ENCODE results near the gene SELENOF. TPM values are rescaled to one million over a fixed set of nuclear protein-coding genes. Genes with fewer than 3 reads are reported as not detected.

SELENOF gene
- total RNA-seq, 1 donor from 2014 or later: 148 TPM

DNA sequence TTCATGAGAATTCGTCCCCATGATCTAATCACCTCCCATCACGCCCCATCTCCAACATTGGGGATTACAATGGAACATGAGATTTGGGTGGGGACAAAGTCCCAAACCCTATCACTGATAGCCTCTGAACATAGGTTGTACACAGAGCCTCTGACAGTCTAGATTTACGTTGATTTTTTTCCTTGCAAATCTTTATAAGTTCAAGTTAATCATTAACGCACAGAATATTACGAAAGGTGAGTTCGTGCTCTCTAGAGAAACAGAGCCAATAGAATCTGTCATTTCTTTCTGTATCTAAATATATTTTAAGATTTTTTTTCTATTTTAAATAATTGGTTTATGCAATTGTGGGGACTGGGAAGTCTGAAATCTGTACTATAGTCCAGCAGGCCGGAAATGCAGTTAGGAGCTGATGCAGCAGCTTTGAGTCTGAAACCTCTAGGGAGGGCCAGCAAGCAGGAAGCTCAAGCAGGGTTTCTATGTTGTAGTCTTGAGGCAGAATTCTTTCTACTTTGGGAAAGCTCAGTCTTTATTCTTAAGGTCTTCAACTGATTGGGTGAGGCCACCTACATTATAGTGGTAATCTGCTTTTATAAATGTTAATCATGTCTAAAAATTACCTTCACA is 61.0 kb downstream of the SELENOF start:
- Mint-ChIP-seq H3K36me3 (peaks cover 4% of the 10 kb centered on the region), H3K9me3 (peaks cover 4% of the 10 kb centered on the region)
- DNase-seq (ENCODE audit: extremely low spot score, unreplicated experiment): no peak

DNA sequence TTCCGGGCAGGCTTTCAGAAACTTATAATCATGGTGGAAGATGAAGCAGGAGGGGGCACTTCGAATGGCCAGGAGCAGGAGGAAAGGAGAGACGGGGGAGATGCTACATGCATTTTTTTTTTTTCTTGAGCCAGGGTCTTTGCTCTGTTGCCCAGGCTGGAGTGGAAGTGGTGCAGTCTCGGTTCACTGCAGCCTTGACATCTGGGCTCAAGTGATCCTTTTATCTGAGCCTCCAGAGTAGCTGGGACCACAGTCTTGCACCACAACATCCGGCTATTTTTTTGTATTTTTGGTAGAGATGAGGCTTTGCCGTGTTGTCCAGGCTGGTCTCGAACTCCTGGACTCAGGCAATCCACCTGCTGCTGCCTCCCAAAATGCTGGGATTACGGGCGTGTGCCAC is 61.6 kb downstream of the SELENOF start:
- H3K4me1 Mint-ChIP-seq (ENCODE audit: unreplicated experiment): no peaks in the 10 kb centered on the region
- H3K27ac Mint-ChIP-seq: no peak overlapping the region

More for the DNA sequence above, 61.0 kb downstream of the SELENOF start:
- no peak overlapping the region for H3K27ac Mint-ChIP-seq
- TF ChIP-seq, protein P1, sequence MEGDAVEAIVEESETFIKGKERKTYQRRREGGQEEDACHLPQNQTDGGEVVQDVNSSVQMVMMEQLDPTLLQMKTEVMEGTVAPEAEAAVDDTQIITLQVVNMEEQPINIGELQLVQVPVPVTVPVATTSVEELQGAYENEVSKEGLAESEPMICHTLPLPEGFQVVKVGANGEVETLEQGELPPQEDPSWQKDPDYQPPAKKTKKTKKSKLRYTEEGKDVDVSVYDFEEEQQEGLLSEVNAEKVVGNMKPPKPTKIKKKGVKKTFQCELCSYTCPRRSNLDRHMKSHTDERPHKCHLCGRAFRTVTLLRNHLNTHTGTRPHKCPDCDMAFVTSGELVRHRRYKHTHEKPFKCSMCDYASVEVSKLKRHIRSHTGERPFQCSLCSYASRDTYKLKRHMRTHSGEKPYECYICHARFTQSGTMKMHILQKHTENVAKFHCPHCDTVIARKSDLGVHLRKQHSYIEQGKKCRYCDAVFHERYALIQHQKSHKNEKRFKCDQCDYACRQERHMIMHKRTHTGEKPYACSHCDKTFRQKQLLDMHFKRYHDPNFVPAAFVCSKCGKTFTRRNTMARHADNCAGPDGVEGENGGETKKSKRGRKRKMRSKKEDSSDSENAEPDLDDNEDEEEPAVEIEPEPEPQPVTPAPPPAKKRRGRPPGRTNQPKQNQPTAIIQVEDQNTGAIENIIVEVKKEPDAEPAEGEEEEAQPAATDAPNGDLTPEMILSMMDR (conservative IDR thresholded peaks at IDR 0.05): no peak
- H3K4me1 Mint-ChIP-seq (ENCODE audit: unreplicated experiment): no peaks in the 10 kb centered on the region
- H3K4me3 Mint-ChIP-seq: no peak overlapping the region
- no peaks in the 10 kb centered on the region for H3K27me3 Mint-ChIP-seq

DNA sequence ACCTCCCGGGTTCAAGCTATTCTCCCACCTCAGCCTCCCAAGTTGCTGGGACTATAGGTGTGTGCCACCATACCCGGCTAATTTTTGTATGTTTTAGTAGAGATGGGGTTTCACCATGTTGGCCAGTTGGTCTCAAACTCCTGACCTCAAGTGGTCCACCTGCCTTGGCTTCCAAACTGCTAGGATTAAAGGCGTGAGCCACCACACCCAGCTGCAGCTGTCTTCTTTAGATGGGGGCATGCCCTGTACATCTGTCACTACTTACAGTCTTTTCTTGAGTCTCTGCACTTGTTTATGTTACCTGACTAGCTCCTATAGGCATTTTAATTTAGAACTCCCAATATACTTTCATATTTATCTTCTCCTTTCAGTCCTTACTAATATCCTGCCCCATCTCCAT is 64.2 kb downstream of the SELENOF start:
- TF ChIP-seq, protein P1 (conservative IDR thresholded peaks at IDR 0.05): no peak
- no peaks in the 10 kb centered on the region for H3K36me3 Mint-ChIP-seq
- H3K27me3 Mint-ChIP-seq: no peaks in the 10 kb centered on the region
- no peaks in the 10 kb centered on the region for H3K4me1 Mint-ChIP-seq (ENCODE audit: unreplicated experiment)
- no peak overlapping the region for H3K27ac Mint-ChIP-seq
- no peak for DNase-seq (ENCODE audit: extremely low spot score, unreplicated experiment)
- peaks cover 4% of the 10 kb centered on the region for H3K9me3 Mint-ChIP-seq
- H3K4me3 Mint-ChIP-seq: no peak overlapping the region

More for the DNA sequence above, 61.6 kb downstream of the SELENOF start:
- peaks cover 4% of the 10 kb centered on the region for H3K36me3 Mint-ChIP-seq
- no peak for DNase-seq (ENCODE audit: extremely low spot score, unreplicated experiment)
- H3K4me3 Mint-ChIP-seq: no peak overlapping the region
- TF ChIP-seq, protein P1 (conservative IDR thresholded peaks at IDR 0.05): no peak
- no peaks in the 10 kb centered on the region for H3K27me3 Mint-ChIP-seq
- peaks cover 4% of the 10 kb centered on the region for H3K9me3 Mint-ChIP-seq

DNA sequence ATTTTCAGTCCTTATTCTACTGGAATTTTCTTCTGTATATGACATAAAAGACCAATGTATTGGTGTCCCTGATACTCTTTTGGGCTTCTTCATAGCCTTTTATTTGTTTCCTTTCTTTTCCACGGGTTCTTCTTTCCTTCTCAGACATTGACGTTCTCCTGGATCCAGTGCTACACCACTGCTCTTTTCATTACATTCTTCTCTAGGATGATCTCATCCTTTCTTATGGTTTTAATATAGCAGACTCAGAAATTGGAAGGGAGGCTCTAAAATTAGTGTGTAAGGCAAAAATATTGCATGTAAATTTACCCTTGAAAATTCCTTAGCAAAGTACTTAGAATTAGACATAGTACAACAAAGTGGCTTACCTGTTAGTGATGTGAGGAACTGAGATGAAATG is 65.3 kb downstream of the SELENOF start:
- DNase-seq (ENCODE audit: extremely low spot score, unreplicated experiment): no peak
- H3K9me3 Mint-ChIP-seq: peaks cover 4% of the 10 kb centered on the region

DNA sequence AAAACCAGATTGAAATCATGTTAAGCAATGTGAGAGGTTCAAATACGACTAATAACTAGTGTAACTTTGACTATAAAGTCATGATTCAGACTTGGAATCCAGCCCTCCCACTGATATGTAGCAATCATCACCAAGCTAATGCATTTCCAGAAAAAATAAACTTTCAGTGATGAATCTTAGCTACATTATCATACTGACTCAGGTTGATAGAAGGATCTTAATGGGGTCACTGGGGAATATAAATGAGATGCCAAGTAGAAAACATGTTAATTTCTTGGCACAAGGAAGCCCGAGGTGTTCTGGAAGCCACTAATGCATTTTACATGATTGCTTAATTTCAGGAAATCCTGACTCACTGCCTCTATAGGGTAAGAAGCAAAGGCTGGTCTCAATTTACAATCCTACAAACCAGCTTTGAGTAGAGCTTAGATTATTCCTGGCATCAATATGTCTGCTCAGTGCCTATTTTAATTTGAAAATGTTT is 67.7 kb downstream of the SELENOF start:
- TF ChIP-seq, protein P1 (conservative IDR thresholded peaks at IDR 0.05): no peak
- Mint-ChIP-seq H3K36me3 (no peaks in the 10 kb centered on the region), H3K27ac (no peak overlapping the region), H3K4me1 (ENCODE audit: unreplicated experiment) (no peaks in the 10 kb centered on the region), H3K27me3 (no peaks in the 10 kb centered on the region), H3K4me3 (no peak overlapping the region), H3K9me3 (peaks cover 4% of the 10 kb centered on the region)
- no peak for DNase-seq (ENCODE audit: extremely low spot score, unreplicated experiment)

More for the DNA sequence above, 65.3 kb downstream of the SELENOF start:
- no peaks in the 10 kb centered on the region for H3K27me3 Mint-ChIP-seq
- H3K36me3 Mint-ChIP-seq: no peaks in the 10 kb centered on the region
- no peak overlapping the region for H3K27ac Mint-ChIP-seq
- TF ChIP-seq, protein P1 (conservative IDR thresholded peaks at IDR 0.05): no peak
- no peak overlapping the region for H3K4me3 Mint-ChIP-seq
- no peaks in the 10 kb centered on the region for H3K4me1 Mint-ChIP-seq (ENCODE audit: unreplicated experiment)

Measured in type B pancreatic cell (in vitro differentiated cells).